Endodermal cell (in vitro differentiated cells): ENCODE data around the gene ARF4. TPM values are rescaled to one million over a fixed set of nuclear protein-coding genes. Genes with fewer than 3 reads are reported as not detected.
A peak's percentile ranks its signal among the peaks of the same experiment; 100 is the strongest.

Experiments
- DNase-seq: peaks from one replicate; pipeline ENCODE4 v3.0.0-alpha.2; 2017
- H3K27ac ChIP-seq: 2 replicates; pipeline ENCODE4 v1.5.1; 2013; ENCODE audit warnings: mild to moderate bottlenecking, low read depth, low read length, moderate library complexity
- H3K27me3 ChIP-seq: 2 replicates; pipeline ENCODE4 v1.6.1; 2013; ENCODE audit warnings: mild to moderate bottlenecking, low read length, moderate library complexity; ENCODE audit not compliant: insufficient read depth, control insufficient read depth, poor library complexity, severe bottlenecking
- H3K36me3 ChIP-seq: 2 replicates; pipeline ENCODE4 v1.7.0; 2013; ENCODE audit warnings: mild to moderate bottlenecking, low read length, moderate library complexity; ENCODE audit not compliant: control insufficient read depth, insufficient read depth
- H3K4me1 ChIP-seq: one replicate; pipeline ENCODE4 v1.7.0; 2013; ENCODE audit warnings: low read length; ENCODE audit not compliant: control insufficient read depth, insufficient read depth
- H3K4me3 ChIP-seq: 2 replicates; pipeline ENCODE4 v1.5.1; 2013; ENCODE audit warnings: mild to moderate bottlenecking, low read length, moderate library complexity
- H3K9ac ChIP-seq: 2 replicates; pipeline ENCODE4 v1.6.1; 2013; ENCODE audit warnings: mild to moderate bottlenecking, low read length, moderate library complexity; ENCODE audit not compliant: poor library complexity, severe bottlenecking; ENCODE audit errors: extremely low read depth
- H3K9me3 ChIP-seq: 2 replicates; pipeline ENCODE4 v1.6.1; 2013; ENCODE audit warnings: mild to moderate bottlenecking, low read length, moderate library complexity; ENCODE audit not compliant: control insufficient read depth
- H3K27ac Mint-ChIP-seq: 2 replicates; pipeline ENCODE4 v1.8.0; 2020; ENCODE audit warnings: mixed read lengths
- H3K27me3 Mint-ChIP-seq: 2 replicates; pipeline ENCODE4 v1.8.0; 2021; ENCODE audit warnings: mild to moderate bottlenecking, mixed read lengths; ENCODE audit not compliant: insufficient read depth
- H3K36me3 Mint-ChIP-seq: 2 replicates; pipeline ENCODE4 v1.8.0; 2020; ENCODE audit warnings: low read depth, mixed read lengths
- H3K4me1 Mint-ChIP-seq: 2 replicates; pipeline ENCODE4 v1.8.0; 2020; ENCODE audit warnings: mixed read lengths
- H3K4me3 Mint-ChIP-seq: 2 replicates; pipeline ENCODE4 v1.8.0; 2020; ENCODE audit warnings: mild to moderate bottlenecking, moderate library complexity, mixed read lengths
- H3K9me3 Mint-ChIP-seq: 2 replicates; pipeline ENCODE4 v1.8.0; 2020; ENCODE audit warnings: mild to moderate bottlenecking, mixed read lengths
- CTCF ChIP-seq: fragments of 200-600 bp; sonication (generic); conservative IDR thresholded peaks from 2 replicates; pipeline ENCODE4 v1.5.0; 2021; ENCODE audit warnings: antibody characterized with exemption, mild to moderate bottlenecking
- WGBS, 2 experiments: methylation state at CpG; one replicate each; pipeline versions ENCODE4 v1.1.5 to v1.1.7; 2013; ENCODE audit warnings: missing lambda C conversion rate in 2 of 2, mixed read lengths in 1 of 2; ENCODE audit not compliant: insufficient coverage in 1 of 2, insufficient read length in 1 of 2; 5-methylcytosine and 5-hydroxymethylcytosine counted together
- total RNA-seq, 2 donors: library from RNA; stranded (reverse); fragmentation: NEBNext Ultra II Directional in 1 of 2; extraction: Animal tissue kit (Norgen Biotek cat#: 25700) in 1 of 2; gene quantifications; 2 replicates in 1 of 2; 3 replicates in 1 of 2; pipeline ENCODE4 v1.2.1, GENCODE V29; 2021

Gene ARF4
- total RNA-seq, 2 donors from 2014 or later = 176 to 188 TPM

DNA sequence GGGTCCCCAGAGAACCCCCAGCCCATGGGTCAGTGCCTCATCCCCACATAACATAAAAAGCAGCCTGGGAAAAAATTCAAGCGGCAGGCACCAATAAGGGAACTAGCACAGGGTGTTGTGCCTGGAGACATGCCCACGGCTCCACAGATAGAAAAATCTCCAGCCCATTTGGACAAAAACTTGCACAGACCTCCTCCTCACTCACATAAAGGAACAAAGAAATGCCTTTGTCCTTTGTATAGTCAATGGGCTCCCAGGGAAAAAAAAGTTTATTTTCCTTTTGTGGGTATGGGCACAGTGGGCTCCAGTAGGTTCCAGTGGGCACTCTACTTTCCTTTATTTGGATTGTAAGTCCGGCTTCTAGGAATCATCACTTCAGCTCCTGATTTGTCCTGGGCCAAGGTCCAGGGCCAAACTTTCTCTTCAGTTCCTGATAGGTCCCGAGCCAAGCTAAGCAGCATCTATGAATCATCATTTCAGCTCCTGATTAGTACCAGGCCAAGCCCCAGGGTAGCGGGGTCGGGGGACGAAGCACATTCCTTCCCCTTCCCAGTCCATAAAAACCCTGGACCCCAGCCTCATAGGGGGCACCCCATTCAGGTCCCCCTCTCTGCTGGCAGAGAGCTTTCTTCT is 51.4 kb downstream of the ARF4 start:
- Mint-ChIP-seq H3K4me3 (no peak overlapping the region), H3K9me3 (no peaks in the 10 kb centered on the region), H3K27me3 (peaks cover 4% of the 10 kb centered on the region), H3K4me1 (peaks cover 15% of the 10 kb centered on the region), H3K36me3 (no peaks in the 10 kb centered on the region), H3K27ac (no peak overlapping the region)
- Histone ChIP-seq H3K4me3 (no peak overlapping the region), H3K36me3 (no peaks in the 10 kb centered on the region), H3K27ac (no peak overlapping the region), H3K9me3 (no peaks in the 10 kb centered on the region), H3K27me3 (peaks cover 17% of the 10 kb centered on the region), H3K9ac (no peak overlapping the region), H3K4me1 (no peaks in the 10 kb centered on the region)
- no peak for TF ChIP-seq CTCF
- WGBS, 2 experiments = 95 to 100% methylated on average over 3 to 7 of the region's 7 CpGs
- no peak for DNase-seq

- no peak within 1 kb of the TSS for H3K27ac ChIP-seq
- peak; percentile 21 for TF ChIP-seq CTCF
- peaks cover 4% of the 10 kb centered on the region for H3K27me3 Mint-ChIP-seq
- H3K27me3 ChIP-seq = peaks cover 17% of the 10 kb centered on the region
- H3K4me3 ChIP-seq = peak within 1 kb of the TSS; percentile 73
- peaks cover 15% of the 10 kb centered on the region for H3K4me1 Mint-ChIP-seq
- no peaks in the 10 kb centered on the region for H3K9me3 Mint-ChIP-seq
- peak within 1 kb of the TSS; percentile 42 for H3K4me3 Mint-ChIP-seq
- H3K4me1 ChIP-seq = no peaks in the 10 kb centered on the region
- no peaks in the 10 kb centered on the region for H3K36me3 ChIP-seq
- peak within 1 kb of the TSS; percentile 88 for H3K27ac Mint-ChIP-seq
- peak within 1 kb of the TSS; percentile 58 for H3K9ac ChIP-seq
- 10 to 18% methylated on average over 14 to 20 of the region's 20 CpGs for WGBS, 2 experiments
- H3K9me3 ChIP-seq = no peaks in the 10 kb centered on the region
- H3K36me3 Mint-ChIP-seq = no peaks in the 10 kb centered on the region
- peak; percentile 99 for DNase-seq
Observed at GRCh38 chr3:57544181-57545125, 52.7 kb downstream of the ARF4 start, which contains the start of gene DNAH12. DNAH12 (minus strand) TSS chr3:57544344; CDS start chr3:57542870, 1,474 bp downstream.

GRCh38 chr3:57538465-57538864 is 58.7 kb downstream of the ARF4 start:
- H3K27me3 Mint-ChIP-seq = no peaks in the 10 kb centered on the region
- no peak for DNase-seq
- Histone ChIP-seq H3K4me1 (no peaks in the 10 kb centered on the region), H3K27me3 (no peaks in the 10 kb centered on the region), H3K36me3 (no peaks in the 10 kb centered on the region), H3K9ac (no peak overlapping the region), H3K4me3 (no peak overlapping the region), H3K9me3 (peaks cover 6% of the 10 kb centered on the region), H3K27ac (no peak overlapping the region)
- no peaks in the 10 kb centered on the region for H3K36me3 Mint-ChIP-seq
- TF ChIP-seq CTCF = no peak
- H3K9me3 Mint-ChIP-seq = no peaks in the 10 kb centered on the region
- WGBS, 2 experiments = 93 to 97% methylated on average over 3 of the region's 3 CpGs
- H3K4me1 Mint-ChIP-seq = peaks cover 6% of the 10 kb centered on the region
- no peak overlapping the region for H3K4me3 Mint-ChIP-seq
- H3K27ac Mint-ChIP-seq = no peak overlapping the region
